CMK (cell line): ENCODE measurements around the gene EIF4E1B.

ENCODE experiments used
- DNase-seq: peaks from one replicate; pipeline ENCODE4 v3.0.0-alpha.2; 2010; ENCODE audit warnings: low read depth

Gene EIF4E1B

DNA sequence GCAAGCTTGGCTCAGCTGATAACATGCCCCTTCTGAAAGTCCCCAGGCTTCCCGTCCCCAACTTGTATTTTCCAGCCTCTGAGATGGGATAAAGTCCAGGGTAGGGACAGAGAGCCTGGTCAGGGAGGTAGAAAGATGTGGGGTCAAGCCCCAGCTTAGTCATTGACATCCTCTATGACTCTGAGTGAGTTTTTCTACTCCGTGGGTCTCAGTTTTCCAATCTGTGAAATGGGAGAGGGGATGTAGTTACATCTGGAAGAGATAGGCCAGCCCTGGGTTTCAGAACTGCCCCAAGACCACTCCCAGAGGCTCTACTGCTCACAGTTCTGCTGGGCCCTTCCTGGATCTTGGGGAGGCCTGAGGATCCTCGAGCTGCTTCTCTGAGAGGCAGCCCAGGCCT is 23.6 kb upstream of the EIF4E1B start:
- DNase-seq, result no peak

DNA sequence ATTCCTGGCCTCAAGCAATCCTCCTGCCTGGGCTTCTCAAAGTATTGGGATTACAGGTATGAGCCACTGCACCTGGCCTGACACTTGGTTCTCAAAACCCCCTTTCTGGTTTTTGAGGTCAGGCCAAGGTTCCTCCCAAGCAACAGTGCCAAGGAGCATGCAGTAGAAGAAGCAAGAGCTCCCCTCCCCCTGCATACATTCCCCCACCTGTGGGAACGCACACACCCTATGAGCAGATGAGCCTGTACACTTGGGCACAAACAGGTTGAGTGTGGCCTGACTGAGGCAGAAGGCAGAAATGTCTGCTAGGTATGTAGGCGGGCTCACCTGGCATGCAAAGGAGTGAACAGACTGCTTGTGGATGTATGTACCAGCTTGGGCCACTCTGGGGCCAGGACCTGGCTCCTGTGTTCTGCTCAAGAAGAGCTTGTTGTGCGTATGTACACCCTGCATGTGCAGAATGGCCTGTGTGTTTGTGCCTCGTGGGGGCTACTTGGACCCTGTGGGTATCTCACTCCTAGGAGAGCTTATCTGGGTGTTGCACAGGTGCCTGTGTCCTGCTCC is 22.3 kb upstream of the EIF4E1B start:
- no peak for DNase-seq

DNA sequence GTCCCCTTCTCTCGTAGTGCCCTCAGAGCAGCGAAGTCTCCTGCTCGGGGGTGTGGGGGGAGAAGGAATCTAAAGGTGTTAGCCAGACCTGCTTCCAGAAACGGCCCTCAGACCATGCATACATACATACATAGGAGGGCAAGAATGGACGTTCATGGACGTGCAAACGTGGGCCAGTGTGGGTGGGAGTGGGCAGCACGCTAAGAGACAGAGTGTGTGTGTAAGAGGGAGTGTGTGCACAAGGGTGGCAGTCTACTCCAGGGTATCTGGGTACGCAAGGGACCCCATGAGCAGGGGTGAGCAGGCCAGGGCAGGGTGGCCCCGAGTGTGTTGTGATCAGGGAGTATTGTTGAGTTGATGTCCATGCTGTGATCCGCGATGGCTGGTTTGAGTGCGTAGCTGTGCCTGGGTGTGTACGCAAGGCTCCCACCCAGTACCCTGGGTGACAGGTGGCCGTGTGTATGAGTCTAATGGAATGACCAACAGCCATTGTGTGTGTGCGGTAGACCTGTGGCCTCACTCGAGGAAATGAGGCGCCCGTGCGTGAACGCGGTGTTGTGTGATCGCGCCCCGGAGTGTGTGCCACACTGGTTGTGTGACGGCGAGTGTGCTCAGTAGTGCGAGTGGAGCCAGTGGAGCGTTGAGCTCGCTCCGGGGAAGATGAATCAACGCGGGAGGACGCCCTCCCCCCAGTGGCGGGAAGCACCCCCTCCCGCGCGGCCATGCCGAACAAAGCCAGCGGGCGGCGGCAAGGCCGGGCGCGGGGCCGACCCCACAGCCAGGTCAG is 21.3 kb upstream of the EIF4E1B start:
- DNase-seq, result no peak

DNA sequence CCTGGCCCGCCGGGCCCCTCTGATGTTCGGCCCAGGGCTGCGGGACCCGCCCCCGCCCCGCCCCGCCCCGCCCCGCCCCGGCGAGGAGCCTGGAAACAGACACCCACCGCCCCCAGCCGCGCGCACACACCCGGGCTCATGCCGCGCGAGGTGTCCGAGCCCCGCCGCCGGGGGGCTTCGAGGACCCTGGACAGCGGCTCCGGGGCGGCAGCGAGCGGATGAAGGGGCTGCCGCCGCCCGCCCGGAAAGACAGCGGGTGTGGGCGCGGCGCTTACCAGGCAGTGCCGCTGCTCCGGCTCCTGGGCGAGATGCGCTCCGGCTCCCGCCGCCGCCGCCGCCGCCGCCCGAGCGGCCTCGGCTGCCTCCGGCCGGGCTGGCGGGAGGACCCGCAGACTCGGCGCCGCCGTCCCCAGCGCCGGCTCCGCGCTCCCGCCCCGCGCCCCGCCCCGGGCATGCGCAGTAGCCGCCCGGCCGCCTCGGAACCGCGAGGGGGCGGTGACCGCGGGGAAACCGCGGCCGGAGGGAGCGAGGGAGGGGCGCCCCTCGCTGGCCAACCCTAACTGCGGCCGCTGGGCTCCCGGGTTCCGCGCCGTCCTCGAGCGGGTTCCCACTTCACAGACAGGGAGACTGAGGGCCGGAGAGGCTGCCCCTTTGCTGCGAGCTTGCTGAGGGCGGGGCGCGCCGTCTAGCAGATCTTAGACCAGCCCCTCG is 20.6 kb upstream of the EIF4E1B start, which contains the start of gene GPRIN1:
GPRIN1 (minus strand) TSS at position 433 of the 711 bp plus-strand sequence. CDS start 10,322 bp downstream, outside the sequence.
- DNase-seq, result peak; percentile 22

DNA sequence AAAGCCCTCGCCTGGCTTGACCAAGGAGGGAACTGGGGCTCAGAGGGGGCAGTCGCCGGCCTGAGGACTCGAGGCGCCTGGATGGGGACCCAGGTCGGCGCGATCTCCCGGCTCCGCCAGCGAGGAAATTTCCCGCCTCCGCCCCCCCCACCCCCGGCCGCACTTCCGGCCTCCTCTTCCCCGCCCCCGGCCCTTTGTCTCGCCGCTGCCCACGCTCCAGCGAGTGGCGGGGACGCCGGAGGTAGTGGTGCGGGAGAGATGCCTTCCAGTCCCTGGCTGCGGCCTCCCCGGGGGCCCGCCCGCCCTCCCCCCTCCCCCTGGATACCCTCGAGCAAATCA is 20.1 kb upstream of the EIF4E1B start:
- no peak for DNase-seq

DNA sequence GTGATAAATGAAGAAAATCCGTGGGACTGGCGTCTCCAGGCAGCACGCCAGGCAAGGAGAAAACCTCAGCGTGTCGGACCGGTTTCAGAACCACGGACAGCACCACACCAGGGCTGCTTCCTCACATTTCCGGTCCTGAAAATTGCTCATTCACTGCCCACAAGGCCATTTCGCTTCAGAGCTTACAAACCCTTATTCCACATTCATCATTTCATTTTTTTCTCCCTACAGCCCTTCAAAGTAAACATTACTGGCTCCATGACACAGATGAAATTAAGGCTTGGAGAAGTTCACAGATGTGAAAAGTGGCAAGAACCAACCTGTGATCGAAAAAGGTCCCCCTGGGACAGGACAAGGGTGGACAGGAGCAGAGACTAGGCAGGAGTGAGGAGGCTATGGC is 19.0 kb upstream of the EIF4E1B start:
- peak; percentile 31 for DNase-seq

DNA sequence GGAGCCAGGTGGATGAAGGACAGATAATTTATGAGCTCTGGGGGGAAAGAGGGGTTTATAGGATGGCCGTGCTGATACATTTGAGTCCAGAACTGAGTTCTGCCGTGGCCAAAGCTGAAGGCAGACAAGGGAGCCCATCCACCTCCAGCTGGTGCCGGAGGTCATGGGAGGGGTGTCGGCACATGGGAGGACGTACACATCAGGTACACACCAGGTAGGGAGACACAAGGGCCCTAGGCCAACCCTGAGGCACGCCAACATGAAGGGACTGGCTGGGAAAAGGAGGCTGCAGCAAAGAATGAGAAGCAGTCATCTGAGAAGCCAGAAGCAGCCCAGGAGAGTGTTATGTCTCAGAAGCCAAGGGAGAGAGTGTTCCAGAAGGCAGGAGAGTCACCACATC is 18.5 kb upstream of the EIF4E1B start:
- no peak for DNase-seq

DNA sequence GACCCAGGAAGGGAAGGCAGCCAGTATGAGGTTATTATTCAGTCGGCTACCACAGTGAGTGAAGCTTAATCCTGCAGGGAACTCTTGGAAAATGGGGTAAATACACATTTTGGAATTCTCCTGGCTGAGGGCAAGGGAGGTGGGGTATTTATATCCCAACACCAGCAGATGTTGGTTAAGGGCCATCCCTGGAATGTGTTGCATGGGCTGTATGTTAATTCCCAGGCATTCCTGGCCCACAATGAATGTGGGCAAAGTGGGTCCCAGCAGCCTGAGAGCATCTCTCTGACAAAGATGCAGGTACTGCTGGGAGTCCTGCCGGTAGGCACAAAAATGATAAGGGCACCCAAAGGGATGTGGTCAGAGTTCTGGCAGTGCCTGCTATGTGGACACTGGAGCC is 17.6 kb upstream of the EIF4E1B start:
- no peak for DNase-seq

DNA sequence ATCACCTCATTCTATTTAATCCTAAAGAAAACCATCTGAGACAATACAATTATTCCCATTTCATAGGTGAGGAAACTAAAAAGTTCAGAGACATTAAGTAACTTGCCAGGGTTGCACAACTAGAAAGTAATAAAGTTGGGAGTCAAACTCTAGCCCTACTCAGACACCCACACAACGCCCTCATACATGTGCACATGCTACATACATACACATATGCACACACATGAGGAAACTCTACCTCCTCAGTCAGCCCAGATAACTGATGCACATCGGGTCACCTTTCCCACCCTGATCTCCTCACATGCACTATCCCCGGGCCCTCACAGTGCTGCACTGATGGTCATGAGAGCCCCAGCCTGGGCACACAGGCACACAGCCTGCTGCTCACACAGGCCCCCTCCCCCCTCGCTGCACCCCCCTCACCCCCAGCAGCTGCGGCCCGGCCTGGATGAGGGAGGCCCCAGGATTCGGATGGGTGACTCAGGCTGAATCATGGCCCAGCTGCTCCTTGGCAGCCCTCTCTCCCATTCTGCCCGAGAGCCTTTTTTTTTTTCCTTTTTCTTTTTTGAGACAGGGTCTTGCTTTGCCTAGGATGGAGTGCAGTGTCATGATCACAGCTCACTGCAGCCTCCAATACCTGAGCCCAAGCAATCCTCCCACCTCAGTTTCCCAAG is 15.5 kb upstream of the EIF4E1B start:
- DNase-seq, result no peak

DNA sequence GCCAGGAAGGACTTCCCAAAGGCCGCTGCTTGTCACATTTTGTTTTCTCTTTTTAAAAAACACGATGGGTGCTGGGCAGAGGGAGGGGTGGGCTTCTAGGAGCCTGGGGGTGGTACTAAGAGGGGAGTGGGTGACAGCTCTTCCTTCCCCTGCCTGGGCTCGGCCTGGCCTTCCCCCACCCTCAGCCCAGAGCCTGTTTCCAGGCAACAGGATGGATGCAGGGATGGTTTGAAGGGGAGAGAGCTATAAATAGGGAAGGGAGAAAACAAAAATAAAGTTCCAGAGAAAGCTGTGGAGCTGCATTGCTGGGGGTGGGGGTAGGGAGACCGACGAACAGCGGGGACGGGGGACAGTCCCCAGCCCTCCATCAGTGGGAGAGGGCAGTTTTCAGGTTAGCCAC is 14.0 kb upstream of the EIF4E1B start:
- no peak for DNase-seq

DNA sequence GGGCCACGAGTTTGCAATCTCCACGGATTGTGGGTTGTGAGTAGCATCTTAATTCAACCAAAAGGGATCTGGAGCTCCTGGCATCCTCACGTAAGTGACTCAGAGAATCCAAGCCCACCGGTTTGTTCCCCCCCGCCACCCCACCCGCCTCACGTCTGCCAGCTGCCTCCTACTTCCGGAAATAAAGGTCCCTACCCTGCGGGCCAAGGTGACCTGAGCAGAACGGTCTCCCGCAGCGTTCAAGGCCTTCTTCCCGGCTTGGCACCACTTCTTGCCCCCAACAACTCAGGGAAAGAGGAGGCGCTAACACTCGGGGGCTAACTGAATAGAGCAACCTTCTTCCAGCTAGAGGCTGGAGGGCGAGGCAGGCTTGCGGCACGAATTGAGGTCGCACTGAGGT is 11.7 kb upstream of the EIF4E1B start:
- no peak for DNase-seq

DNA sequence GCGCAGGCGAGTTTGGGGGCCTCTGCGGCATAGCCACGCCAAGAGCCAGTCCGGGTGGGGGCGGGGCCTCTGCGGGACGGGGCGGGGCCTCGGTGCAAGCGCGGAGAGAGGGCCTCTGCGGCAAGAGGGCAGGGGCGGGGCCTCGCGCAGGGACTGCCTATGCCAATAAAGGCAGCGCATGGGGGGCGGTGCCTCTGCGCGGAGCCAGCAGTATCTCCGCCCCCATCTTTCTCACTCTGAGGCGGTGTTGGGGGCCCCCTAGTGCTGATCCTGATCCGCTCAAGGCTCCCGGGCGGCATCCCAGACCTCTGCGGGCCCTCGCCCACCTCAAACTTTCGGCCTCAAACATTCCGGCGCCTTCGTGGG is 11.3 kb upstream of the EIF4E1B start:
- no peak for DNase-seq

DNA sequence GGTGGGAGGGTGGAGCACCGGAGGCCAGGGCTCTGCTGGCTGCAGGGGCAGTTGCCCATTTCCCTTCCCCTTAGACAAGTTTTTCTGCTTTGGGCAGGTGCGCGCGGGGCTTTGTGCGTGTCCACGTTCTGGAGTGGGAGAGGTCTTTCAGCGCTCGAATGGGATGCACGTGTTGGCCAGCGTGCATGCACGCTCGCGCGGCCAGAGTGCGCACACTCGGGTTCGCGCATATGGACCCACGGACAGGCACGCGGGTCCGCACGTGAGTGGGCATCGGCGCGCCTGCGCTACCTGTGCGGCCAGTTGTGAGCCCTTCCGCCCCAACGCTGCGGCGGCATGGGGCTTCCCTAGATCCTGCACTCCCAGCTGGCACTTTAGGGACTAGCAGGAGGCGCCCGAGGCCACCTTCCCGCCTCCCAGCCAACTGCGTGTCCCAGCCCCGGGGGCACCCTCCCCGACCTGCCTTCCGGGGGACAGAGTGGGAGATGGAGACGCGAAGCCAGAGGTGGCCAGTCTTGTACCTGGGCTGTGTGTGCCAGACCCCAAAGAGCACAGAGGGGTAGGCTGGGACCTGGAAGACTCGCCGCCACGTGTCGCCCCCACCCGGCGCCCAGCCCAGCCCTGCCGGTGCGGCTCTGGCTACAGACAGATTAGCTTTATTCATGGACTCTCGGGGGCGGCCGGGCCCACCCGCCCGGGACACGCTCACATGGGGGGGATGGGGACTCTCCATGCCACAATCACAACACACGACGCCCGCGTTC is 10.7 kb upstream of the EIF4E1B start:
- no peak for DNase-seq

DNA sequence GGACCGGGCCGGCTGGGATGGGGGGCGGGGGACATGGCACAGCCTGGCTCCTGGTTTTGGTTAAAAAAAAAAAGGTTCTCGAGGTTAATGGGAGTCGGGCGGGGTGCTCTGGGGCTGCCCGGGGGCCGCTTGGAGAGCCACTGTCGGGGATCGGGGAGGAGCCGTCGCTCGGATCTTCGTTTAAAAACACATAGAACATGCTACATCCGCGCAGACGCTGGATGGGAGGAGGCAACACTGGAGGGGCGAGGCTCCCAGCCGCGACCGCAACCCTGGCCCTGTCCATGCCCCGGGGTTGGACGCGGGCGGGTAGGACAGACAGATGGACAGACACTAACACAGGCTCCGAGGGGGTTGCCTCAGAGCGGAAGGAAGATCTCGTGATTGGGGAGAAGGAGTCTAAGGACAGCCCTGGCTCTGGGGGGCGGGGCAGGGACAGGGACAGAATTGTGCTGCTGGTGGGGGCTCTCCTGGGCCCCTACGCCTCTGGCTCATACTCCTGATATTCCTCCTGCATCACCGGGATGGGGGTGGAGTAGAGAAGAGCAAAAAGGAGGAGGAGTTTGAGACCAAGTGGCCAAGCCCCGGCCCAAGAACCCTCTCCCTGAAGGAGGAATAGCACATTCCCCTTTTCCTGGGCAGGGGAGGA is 10.0 kb upstream of the EIF4E1B start:
- DNase-seq, result peak; percentile 5

DNA sequence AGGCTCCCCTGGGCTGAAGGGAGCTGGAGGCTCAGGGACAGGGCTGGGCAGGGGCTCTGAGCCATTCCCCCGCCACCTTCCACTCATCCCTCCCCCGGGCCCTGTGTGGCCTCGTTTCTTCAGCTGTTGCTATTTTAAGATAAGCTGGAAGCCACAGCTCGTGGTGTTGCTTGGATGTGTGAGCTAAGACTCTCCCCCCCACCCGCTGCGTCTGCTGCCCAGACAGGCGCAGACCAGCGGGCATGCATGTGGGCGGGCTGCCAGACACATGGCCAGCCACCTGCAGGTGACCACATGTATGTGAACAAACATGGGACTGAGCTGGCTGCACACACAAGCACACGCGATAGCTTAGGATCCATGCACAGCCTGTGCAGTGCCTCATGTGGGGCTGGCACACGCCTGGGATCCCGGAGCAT is 8.8 kb upstream of the EIF4E1B start:
- DNase-seq, result no peak

DNA sequence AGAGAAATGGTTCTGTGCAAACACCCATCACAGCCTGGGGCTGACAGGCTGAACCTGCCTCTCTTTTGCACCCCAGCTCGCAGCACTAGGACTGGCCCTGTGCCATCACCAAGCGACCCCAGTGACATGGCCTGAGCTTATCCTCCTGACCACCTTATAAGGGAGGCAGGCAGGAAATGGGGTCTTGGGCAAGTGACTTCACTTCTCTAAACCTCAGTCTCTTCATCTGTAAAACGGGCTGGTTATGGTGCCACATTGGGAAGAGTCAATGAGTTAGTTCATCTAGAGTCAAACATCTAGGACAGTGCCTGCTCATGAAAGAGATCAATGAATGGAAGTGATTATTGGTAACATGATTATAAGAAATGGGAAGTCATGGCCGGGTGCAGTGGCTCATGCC is 6.3 kb upstream of the EIF4E1B start:
- DNase-seq, result no peak

DNA sequence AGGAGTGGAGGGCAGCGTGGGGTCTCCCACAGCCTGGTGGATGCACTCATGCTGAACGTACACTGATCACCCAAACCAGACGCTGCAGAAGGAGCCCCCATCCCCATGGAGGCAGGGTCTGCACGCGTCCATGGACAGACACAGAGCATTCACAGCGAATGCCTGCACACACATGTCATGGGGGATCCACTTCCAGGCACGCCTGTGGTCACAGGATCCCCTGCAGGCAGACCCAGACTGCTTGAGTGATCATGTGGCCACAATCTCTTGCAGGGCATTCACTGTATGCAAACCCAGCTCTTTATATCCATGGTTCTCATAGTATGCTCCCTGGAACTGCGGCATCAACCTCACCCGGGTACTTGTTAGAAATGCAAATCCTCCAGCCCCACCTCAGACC is 5.5 kb upstream of the EIF4E1B start:
- DNase-seq, result no peak

DNA sequence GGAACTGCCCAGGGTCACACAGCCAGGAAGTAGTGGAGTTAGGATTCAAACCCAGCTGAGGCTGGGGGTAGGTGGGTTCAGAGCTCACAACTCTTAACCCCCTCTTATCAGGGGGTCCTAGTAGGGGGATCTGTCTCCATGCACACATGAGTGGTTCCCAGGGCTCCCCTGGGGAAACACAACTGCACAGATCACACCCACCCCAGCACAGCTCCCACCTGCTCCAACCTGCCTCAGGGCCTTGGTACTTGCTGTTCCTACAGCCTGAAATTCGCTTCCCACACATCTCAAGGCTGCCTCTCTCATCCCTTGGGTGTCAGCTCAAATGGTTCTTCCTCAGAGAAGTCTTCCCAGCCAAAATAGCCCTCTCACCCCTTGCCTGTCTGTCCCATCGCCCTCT is 5.0 kb upstream of the EIF4E1B start:
- no peak for DNase-seq

DNA sequence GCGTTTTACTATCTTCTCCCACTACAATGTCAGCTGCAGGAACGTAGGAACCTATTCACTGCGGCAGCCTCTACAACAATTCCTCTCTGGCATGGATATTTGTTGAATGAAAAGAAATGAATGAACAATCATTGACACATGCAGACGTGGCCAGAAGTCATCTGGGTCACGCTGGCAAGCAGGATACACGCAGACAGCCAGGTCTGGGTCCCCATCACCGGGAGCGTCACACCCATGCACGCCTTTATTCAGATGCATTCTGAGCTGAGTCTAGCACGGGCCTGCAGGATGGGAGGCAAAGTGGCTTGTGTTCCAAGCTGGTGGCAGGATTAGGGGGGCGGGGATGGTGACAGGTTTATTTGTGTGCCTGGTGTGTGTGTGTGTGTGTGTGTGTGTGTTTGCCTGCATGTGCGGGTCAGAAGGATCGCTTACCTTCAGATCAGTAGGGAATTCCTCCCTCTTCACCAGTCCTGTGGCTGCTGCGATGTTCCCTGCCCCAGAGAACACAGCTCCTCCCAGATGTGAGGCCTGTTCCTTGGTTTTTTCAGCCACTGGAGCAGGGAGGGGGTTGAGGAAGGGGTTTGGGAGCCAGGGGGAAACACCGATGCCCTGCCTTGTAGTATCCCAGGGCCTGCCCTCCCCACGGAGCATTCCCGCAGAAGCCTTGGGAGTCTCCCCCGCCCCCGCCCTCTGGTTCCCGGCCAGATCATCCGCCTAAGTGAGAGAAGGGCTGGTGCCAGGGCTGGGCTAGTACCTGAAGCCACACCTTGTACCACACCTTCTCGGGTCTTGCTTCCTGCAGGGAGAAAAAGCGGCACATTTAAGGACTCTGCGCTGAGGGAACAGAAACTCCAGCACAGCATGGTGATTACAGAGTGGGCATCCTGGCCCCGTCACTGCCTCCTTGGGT is 4.3 kb upstream of the EIF4E1B start:
- DNase-seq, result no peak

DNA sequence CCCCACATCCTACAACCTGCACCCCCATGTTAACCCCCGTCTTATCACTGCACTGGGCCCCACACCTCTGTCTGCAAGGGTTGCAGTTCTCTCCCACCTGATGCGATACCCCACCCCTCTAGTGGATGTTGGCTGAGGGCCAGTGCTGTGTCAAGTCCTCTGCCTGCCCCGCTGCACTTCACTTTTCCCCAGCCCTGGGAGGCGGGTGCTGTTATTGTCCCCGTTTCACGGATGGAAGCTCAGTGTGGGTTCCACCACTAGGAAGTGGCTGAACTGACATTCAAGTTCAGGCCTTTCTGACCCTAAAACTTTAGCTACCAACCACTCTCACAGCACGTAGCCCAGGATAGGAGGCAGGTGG is 3.6 kb upstream of the EIF4E1B start:
- DNase-seq, result no peak

DNA sequence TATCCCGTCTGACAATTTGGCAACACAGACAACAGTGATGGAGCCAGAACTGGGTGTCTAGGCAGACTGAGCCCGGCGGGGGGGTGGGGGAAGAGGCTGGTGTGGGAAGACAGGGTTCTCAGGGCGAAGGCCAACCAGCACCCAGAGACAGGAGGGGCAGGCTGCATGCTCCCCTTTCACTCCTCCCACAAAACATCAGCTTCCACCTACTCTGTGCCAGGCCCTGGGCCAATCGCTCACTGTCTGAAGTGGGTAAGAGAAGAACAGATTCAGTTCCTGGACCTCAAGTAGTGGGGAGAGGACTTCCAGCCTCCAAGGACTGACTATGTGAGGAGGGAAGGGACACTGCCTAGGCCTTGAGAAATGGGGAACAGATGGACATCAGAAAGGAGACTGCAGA is 2.9 kb upstream of the EIF4E1B start:
- DNase-seq, result no peak
